Brain microvascular endothelial cell (primary cell): ENCODE results near the gene KLHL5.
A peak's percentile ranks its signal among the peaks of the same experiment; 100 is the strongest.
"Not testable (repeated sequence)": the region's sequence is repeated elsewhere in the genome, so short reads cannot be mapped to it uniquely, and the experiment has no call there.

Experiments used
- DNase-seq: peaks from one replicate; pipeline ENCODE4 v3.0.0-alpha.2; 2020
- H3K27ac ChIP-seq: fragments of 250-450 bp; sonication (Bioruptor Pico); 2 replicates; pipeline ENCODE4 v1.5.1; 2020; ENCODE audit warnings: mild to moderate bottlenecking, moderate library complexity
- H3K27me3 ChIP-seq: fragments of 250-450 bp; sonication (Bioruptor Pico); replicated peaks from 2 replicates; pipeline ENCODE4 v1.5.1; 2020; ENCODE audit warnings: mild to moderate bottlenecking
- H3K36me3 ChIP-seq: fragments of 250-450 bp; sonication (Bioruptor Pico); replicated peaks from 2 replicates; pipeline ENCODE4 v1.5.1; 2020; ENCODE audit warnings: mild to moderate bottlenecking
- H3K4me3 ChIP-seq: 2 replicates; pipeline ENCODE4 v1.5.1; 2011; ENCODE audit warnings: low read depth, mild to moderate bottlenecking, control low read depth, low read length, moderate library complexity
- in situ Hi-C: cut with HindIII; loops from 2 replicates; pipeline ENCODE4 v1.10.0; 2017; ENCODE audit warnings: low sequenced_read_pairs, low pct_ligation_motif_present
- TF ChIP-seq, protein P1 (sequence below): IDR thresholded peaks from 2 replicates; pipeline ENCODE4 v1.5.1; 2011; ENCODE audit warnings: low read depth, mild to moderate bottlenecking, moderate library complexity, low read length, control low read depth, inconsistent platforms; ENCODE audit errors: missing control alignments

The KLHL5 gene

DNA sequence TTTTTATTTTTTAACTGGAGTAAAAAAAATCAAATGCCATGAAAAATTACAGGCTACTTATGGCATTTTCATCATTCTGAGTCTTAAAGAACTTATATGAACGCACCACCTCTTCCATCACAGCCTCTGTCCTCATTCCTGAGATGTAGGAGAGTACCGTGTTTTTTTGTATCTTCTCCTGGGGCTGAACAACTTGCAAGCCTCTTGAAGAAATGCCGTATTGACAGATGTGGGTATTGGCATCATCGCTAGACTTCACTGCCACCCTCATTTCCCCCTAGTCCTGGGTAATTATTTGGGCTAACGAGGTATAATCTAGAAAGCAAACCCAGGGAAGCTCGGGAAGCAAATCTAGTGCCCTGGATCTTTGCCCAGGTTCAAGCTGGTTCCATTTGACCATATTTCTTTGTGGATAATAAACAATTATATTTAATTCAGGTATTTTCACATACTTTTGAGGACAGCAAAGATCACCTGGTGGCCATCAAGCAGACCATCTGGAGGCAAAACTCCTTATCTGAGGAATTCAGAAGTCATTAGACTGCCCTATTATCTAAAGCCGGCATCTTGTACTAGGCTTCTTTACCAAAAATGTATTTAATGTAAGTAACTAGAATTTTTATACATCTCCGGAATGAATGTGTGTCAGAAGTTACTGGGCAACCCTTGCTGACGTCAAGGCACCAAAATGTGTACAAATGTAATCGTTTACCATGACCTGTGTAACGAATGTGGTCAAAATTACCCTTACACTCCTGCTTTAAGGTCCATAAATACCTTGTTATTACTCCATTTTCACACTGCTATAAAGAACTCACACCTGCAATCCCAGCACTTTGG is 64.4 kb downstream of the KLHL5 start:
- Histone ChIP-seq H3K4me3 (no peak overlapping the region), H3K27ac (no peak overlapping the region), H3K36me3 (peaks cover 13% of the 10 kb centered on the region), H3K27me3 (no peaks in the 10 kb centered on the region)
- TF ChIP-seq, protein P1, sequence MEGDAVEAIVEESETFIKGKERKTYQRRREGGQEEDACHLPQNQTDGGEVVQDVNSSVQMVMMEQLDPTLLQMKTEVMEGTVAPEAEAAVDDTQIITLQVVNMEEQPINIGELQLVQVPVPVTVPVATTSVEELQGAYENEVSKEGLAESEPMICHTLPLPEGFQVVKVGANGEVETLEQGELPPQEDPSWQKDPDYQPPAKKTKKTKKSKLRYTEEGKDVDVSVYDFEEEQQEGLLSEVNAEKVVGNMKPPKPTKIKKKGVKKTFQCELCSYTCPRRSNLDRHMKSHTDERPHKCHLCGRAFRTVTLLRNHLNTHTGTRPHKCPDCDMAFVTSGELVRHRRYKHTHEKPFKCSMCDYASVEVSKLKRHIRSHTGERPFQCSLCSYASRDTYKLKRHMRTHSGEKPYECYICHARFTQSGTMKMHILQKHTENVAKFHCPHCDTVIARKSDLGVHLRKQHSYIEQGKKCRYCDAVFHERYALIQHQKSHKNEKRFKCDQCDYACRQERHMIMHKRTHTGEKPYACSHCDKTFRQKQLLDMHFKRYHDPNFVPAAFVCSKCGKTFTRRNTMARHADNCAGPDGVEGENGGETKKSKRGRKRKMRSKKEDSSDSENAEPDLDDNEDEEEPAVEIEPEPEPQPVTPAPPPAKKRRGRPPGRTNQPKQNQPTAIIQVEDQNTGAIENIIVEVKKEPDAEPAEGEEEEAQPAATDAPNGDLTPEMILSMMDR = no peak
- DNase-seq = no peak
- in situ Hi-C loops = no loop called here

DNA sequence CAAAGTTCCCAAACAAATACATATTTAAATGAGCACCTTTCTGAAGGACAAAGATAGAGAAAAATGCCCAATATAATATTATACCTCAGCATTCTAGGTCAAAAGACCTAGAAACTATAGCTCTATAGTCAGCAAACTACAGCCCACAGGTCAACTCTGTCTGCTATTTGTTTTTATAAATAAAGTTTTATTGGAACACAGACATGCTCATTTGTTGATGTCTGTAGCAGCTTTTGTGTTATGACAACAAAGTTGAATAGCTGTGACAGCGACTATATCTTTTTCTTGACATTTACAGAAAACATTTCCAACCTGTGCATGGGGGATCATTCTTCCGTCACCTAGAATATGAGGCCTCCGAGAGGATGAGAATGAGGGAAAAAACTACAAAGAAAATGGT is 71.6 kb downstream of the KLHL5 start:
- in situ Hi-C loops = no loop called here
- H3K36me3 ChIP-seq = no peaks in the 10 kb centered on the region
- H3K27ac ChIP-seq = no peak overlapping the region
- DNase-seq = no peak
- TF ChIP-seq, protein P1 = no peak
- no peaks in the 10 kb centered on the region for H3K27me3 ChIP-seq
- H3K4me3 ChIP-seq = no peak overlapping the region

DNA sequence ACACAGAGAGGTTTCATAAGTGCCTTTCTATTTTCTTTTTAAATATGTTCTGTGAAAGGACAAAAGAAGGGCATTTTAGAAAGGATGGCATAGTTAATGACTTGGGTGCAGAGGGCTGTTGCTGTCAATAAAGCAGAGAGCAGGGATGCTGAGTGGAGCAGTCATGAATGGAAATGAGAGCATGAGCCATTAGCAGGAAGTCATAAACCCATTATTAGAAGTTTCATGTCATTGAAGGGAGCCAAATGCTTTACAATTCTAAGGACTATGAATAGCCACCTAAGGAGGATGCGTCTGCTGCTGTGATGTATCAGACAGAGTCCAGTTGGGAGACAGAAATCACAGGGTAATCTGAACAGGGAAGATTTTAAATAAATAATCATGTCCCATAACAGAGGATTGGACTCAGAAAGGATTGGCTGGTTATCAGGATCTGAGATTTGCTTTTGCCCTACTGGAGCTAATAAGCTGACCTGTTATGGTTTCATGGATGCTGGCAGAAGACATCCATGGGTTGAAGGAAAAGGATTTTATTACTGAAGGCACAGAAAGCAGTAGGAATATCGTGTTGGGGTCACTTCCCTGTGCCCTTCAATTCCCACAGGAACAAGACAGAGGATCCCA is 72.8 kb downstream of the KLHL5 start:
- Histone ChIP-seq H3K27ac (peak overlapping the region; percentile 48), H3K27me3 (no peaks in the 10 kb centered on the region), H3K4me3 (no peak overlapping the region), H3K36me3 (no peaks in the 10 kb centered on the region)
- DNase-seq = no peak
- TF ChIP-seq, protein P1 = no peak
- in situ Hi-C loops = no loop called here

DNA sequence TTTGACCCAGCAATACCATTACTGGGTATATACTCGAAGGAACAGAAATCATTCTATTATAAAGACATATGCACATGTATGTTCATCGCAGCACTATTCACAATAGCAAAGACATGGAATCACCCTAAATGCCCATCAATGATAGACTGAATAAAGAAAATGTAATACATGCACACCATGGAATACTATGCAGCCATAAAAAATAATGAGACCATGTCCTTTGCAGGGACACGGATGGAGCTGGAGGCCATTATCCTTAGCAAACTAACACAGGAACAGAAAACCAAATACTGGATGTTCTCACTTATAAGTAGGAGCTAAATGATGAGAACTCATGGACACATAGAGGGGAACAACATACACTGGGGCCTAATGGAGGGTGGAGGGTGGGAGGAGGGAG is 76.2 kb downstream of the KLHL5 start:
- H3K36me3 ChIP-seq, H3K4me3 ChIP-seq, DNase-seq, H3K27ac ChIP-seq, H3K27me3 ChIP-seq, in situ Hi-C loops: not testable (repeated sequence)

DNA sequence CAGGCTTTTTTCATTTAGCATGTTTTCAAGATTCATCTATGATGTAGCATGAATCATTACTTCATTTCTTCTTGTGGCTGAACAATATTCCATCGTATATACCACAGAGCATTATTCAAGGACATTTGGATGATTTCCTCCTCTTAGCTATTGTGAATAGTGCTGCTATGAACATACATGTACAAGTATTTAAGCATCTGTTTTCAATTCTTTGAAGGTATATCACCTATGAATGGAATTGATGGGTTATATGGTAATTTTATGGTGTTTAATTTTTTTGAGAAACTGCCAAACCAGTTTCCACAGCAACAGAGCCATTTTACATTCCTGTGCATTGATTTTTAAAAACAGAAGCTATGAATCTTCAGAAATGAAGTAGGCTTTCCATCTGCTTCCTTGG is 84.2 kb downstream of the KLHL5 start:
- TF ChIP-seq, protein P1 = no peak
- DNase-seq = no peak
- in situ Hi-C loops = no loop called here
- Histone ChIP-seq H3K4me3 (no peak overlapping the region), H3K36me3 (no peaks in the 10 kb centered on the region), H3K27ac (no peak overlapping the region), H3K27me3 (no peaks in the 10 kb centered on the region)

DNA sequence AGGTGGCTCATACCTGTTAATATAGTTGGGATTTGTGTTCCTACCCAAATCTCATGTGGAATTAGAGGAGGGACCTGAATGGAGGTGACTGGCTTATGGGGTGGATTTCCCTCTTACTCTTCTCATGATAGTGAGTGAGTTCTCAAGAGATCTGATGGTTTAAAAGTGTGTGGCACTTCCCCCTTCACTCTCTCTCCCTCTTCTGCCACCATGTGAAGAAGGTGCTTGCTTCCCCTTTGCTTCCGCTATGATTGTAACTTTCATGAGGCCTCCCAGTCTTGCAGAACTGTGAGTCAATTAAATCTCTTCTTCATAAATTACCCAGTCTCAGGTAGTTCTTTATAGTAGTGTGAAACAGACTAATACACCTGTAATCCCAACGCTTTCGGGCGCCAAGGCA is 92.0 kb downstream of the KLHL5 start:
- in situ Hi-C loops = no loop called here
- H3K27ac ChIP-seq = no peak overlapping the region

More for the DNA sequence above, 92.0 kb downstream of the KLHL5 start:
- Histone ChIP-seq H3K4me3 (no peak overlapping the region), H3K36me3 (no peaks in the 10 kb centered on the region), H3K27me3 (no peaks in the 10 kb centered on the region)
- TF ChIP-seq, protein P1 = no peak
- no peak for DNase-seq
